B cell (primary cell): ENCODE data around the gene STAT1. TPM values are rescaled to one million over a fixed set of nuclear protein-coding genes. Genes with fewer than 3 reads are reported as not detected.

ENCODE experiments used
- ATAC-seq: fragments of 200-7000 bp; cut with Tn5 transposase; one replicate; pipeline ENCODE4 v1.10.0; 2021; ENCODE audit warnings: low read depth, mild to moderate bottlenecking, moderate number of reproducible peaks, moderate library complexity
- CTCF ChIA-PET: fragments of 350-600 bp; sonication (Branson Sonifier 250); formaldehyde crosslinking; loops from one replicate; lab custom pipeline; 2021; ENCODE audit warnings: antibody characterized with exemption, inconsistent platforms; lab: Charles Lee
- POLR2A ChIA-PET: fragments of 350-600 bp; sonication (Branson Sonifier 250); formaldehyde crosslinking; loops from one replicate; lab custom pipeline; 2021; ENCODE audit warnings: antibody characterized with exemption; lab: Charles Lee
- DNase-seq: peaks from one replicate; pipeline ENCODE4 v3.0.0; 2013
- H2AFZ ChIP-seq: 2 replicates; pipeline ENCODE4 v1.6.1; 2012; ENCODE audit warnings: mild to moderate bottlenecking, low read depth, low read length; ENCODE audit not compliant: insufficient read depth, poor library complexity, severe bottlenecking
- H3K27ac ChIP-seq, 2 donors: 1 replicate in 1 of 2; 2 replicates in 1 of 2; pipeline ENCODE4 v1.5.1; 2012 to 2013; ENCODE audit warnings: low read length in 2 of 2, mild to moderate bottlenecking in 2 of 2, moderate library complexity in 1 of 2
- H3K27me3 ChIP-seq, 4 experiments: fragments of 200-600 bp in 1 of 4; sonication (generic) in 1 of 4; replicated peaks in 1 of 4; 1 replicate in 2 of 4; 2 replicates in 2 of 4; pipeline versions ENCODE4 v1.6.1 to v1.7.0; 2013 to 2016; ENCODE audit warnings: low read length in 3 of 4, mild to moderate bottlenecking in 2 of 4, mixed read lengths in 1 of 4, moderate library complexity in 1 of 4; ENCODE audit not compliant: insufficient read depth in 4 of 4, control insufficient read depth in 3 of 4; ENCODE audit errors: control extremely low read depth in 1 of 4
- H3K36me3 ChIP-seq, 2 experiments: replicated peaks in 1 of 2; 1 replicate in 1 of 2; 2 replicates in 1 of 2; pipeline versions ENCODE4 v1.6.1 to v1.7.1; 2013; ENCODE audit warnings: low read length in 1 of 2; ENCODE audit not compliant: insufficient read depth in 2 of 2, control insufficient read depth in 1 of 2; ENCODE audit errors: control extremely low read depth in 1 of 2, extremely low read depth in 1 of 2
- H3K4me1 ChIP-seq, 2 donors: fragments of 200-600 bp in 1 of 2; sonication (generic) in 1 of 2; 1 replicate in 1 of 2; 2 replicates in 1 of 2; pipeline versions ENCODE4 v1.5.1 to v1.6.1; 2013 to 2017; ENCODE audit warnings: low read length in 2 of 2; ENCODE audit not compliant: control insufficient read depth in 2 of 2, insufficient read depth in 2 of 2
- H3K4me2 ChIP-seq: replicated peaks from 2 replicates; pipeline ENCODE3; 2012; ENCODE audit warnings: mild to moderate bottlenecking, low read depth, low read length; ENCODE audit not compliant: poor library complexity, severe bottlenecking
- H3K4me3 ChIP-seq, 5 experiments: fragments of 200-600 bp in 1 of 5; sonication (generic) in 1 of 5; 1 replicate in 3 of 5; 2 replicates in 2 of 5; pipeline versions ENCODE4 v1.5.1 to v1.7.0; 2011 to 2016; ENCODE audit warnings: low read length in 4 of 5, mild to moderate bottlenecking in 4 of 5, low read depth in 2 of 5, control low read depth in 1 of 5, moderate library complexity in 1 of 5; ENCODE audit not compliant: insufficient read depth in 1 of 5; ENCODE audit errors: control extremely low read depth in 1 of 5, extremely low read depth in 1 of 5
- H3K79me2 ChIP-seq: fragments of 200-600 bp; sonication (generic); one replicate; pipeline ENCODE4 v1.6.0; 2016; ENCODE audit warnings: low read length; ENCODE audit not compliant: control insufficient read depth, insufficient read depth
- H3K9ac ChIP-seq: fragments of 200-600 bp; sonication (generic); 2 replicates; pipeline ENCODE4 v1.6.1; 2017; ENCODE audit warnings: mild to moderate bottlenecking, low read length, moderate library complexity
- H3K9me3 ChIP-seq, 3 donors: one replicate each; pipeline versions ENCODE4 v1.6.1 to v1.7.1; 2013; ENCODE audit warnings: low read length in 2 of 3; ENCODE audit not compliant: control insufficient read depth in 2 of 3, insufficient read depth in 1 of 3; ENCODE audit errors: control extremely low read depth in 1 of 3
- H4K20me1 ChIP-seq: 2 replicates; pipeline ENCODE4 v1.6.0; 2012; ENCODE audit warnings: mild to moderate bottlenecking, low read length; ENCODE audit not compliant: insufficient read depth, control insufficient read depth, poor library complexity, severe bottlenecking
- H3K27ac Mint-ChIP-seq: one replicate; pipeline ENCODE4 v1.8.0; 2021; ENCODE audit warnings: mixed read lengths
- H3K27me3 Mint-ChIP-seq: one replicate; pipeline ENCODE4 v1.8.0; 2021; ENCODE audit warnings: mixed read lengths
- H3K4me1 Mint-ChIP-seq: one replicate; pipeline ENCODE4 v1.8.0; 2021; ENCODE audit warnings: mixed read lengths
- H3K4me3 Mint-ChIP-seq: one replicate; pipeline ENCODE4 v1.8.0; 2021; ENCODE audit warnings: mixed read lengths
- H3K9me3 Mint-ChIP-seq: one replicate; pipeline ENCODE4 v1.8.0; 2022; ENCODE audit warnings: mixed read lengths; ENCODE audit not compliant: insufficient read depth
- EZH2 ChIP-seq: IDR thresholded peaks from 2 replicates; pipeline ENCODE4 v1.6.1; 2012; ENCODE audit warnings: borderline replicate concordance, low read depth, mild to moderate bottlenecking, moderate library complexity, low read length; ENCODE audit not compliant: insufficient read depth, poor library complexity, severe bottlenecking
- WGBS: methylation state at CpG from one replicate; pipeline ENCODE4 v1.1.5; 2013; ENCODE audit warnings: missing lambda C conversion rate; ENCODE audit not compliant: insufficient coverage; 5-methylcytosine and 5-hydroxymethylcytosine counted together
- intact Hi-C: fragments of 100-400 bp; cut with micrococcal nuclease; formaldehyde crosslinking; loops from one replicate; pipeline ENCODE4 v1.10.0; 2022
- polyA plus RNA-seq: library from polyadenylated mRNA; depleted of rRNA; stranded (reverse); fragments of >200 nt; gene quantifications from 2 replicates; pipeline ENCODE4 v1.2.3, GENCODE V29; 2012
- total RNA-seq, 2 donors: library from RNA; stranded (reverse); fragments of 120-200 nt in 1 of 2; gene quantifications; 1 replicate in 1 of 2; 2 replicates in 1 of 2; pipeline versions ENCODE4 v1.2.3 to v1.2.4, GENCODE V29; 2013 to 2022
- TF ChIP-seq, protein P1 (sequence below): fragments of 200-600 bp; IDR thresholded peaks from one replicate; pipeline ENCODE4 v1.8.0; 2022; ENCODE audit warnings: antibody characterized with exemption, mild to moderate bottlenecking

The STAT1 gene
- total and polyA plus RNA-seq, 2 donors (not counting 1 experiment from before 2014, with no cell fraction given), result 20.5 to 50.9 TPM

GRCh38 chr2:191008286-191008685, 5.7 kb downstream of the STAT1 start:
- ATAC-seq (no peak), DNase-seq (no peak)
- Histone ChIP-seq H3K9ac (no peak overlapping the region), H3K36me3 (peaks cover 34 to 59% of the 10 kb centered on the region in 2 experiments), H2AFZ (no peak overlapping the region), H3K4me2 (peak overlapping the region; percentile 12), H3K27me3 (no peaks in the 10 kb centered on the region), H3K4me1 (peaks cover 29 to 31% of the 10 kb centered on the region in 2 donors), H4K20me1 (peaks cover 14% of the 10 kb centered on the region), H3K4me3 (no peak overlapping the region), H3K9me3 (peaks cover 0 to 5% (median 1%) of the 10 kb centered on the region in 3 donors), H3K27ac (peak overlapping the region in 1 of 2 donors; percentile 12), H3K79me2 (peaks cover 42% of the 10 kb centered on the region)
- Mint-ChIP-seq H3K4me3 (no peak overlapping the region), H3K9me3 (no peaks in the 10 kb centered on the region), H3K27ac (no peak overlapping the region), H3K4me1 (peaks cover 25% of the 10 kb centered on the region), H3K27me3 (no peaks in the 10 kb centered on the region)
- POLR2A ChIA-PET, result no interaction called here
- CTCF ChIA-PET, result interaction anchor here (1.4 kb wide), 1 partner anchor 158 kb away, joined by 3 read pairs; no protein-coding TSS in a partner anchor
- TF ChIP-seq, protein P1, sequence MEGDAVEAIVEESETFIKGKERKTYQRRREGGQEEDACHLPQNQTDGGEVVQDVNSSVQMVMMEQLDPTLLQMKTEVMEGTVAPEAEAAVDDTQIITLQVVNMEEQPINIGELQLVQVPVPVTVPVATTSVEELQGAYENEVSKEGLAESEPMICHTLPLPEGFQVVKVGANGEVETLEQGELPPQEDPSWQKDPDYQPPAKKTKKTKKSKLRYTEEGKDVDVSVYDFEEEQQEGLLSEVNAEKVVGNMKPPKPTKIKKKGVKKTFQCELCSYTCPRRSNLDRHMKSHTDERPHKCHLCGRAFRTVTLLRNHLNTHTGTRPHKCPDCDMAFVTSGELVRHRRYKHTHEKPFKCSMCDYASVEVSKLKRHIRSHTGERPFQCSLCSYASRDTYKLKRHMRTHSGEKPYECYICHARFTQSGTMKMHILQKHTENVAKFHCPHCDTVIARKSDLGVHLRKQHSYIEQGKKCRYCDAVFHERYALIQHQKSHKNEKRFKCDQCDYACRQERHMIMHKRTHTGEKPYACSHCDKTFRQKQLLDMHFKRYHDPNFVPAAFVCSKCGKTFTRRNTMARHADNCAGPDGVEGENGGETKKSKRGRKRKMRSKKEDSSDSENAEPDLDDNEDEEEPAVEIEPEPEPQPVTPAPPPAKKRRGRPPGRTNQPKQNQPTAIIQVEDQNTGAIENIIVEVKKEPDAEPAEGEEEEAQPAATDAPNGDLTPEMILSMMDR, result no peak
- TF ChIP-seq EZH2, result no peak
- intact Hi-C loops, result no loop called here

DNA sequence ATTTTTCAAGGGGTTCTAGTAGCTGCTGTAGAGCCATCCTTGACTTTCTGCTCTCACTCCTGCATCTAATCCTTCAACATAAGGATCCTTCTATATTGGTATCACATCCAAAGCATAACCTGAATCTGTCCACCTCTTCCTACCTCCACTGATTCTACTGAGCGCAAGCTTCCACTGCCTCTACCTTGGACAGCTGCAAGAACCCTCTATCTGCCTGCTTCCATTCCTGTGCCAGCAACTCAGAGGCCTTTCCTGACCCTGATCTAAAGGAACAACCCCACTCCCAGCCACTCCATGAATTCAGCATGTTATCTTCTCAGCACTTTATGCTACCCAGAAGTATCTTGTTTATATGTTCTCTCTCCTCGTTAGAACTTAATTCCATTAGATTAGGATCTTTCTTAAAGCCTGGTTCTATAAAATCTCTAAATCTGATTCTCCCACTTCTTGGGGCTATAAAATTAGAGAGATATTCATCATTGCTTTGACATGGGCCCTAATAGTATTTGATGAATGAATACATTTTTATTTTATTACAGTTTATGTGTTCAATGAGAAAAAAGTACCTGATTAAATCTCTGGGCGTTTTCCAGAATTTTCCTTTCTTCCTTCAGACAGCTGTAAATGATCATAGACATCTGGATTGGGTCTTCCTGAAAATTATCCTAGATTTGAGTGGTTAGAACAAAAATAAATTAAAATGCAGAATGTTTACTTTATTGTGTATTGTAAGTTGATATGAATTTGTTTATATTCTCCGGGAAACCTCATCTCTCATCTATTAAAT, 6.8 kb downstream of the STAT1 start:
- intact Hi-C loops, result no loop called here
- TF ChIP-seq EZH2, result no peak
- TF ChIP-seq, protein P1, result no peak
- no peak overlapping the region for H3K9ac ChIP-seq
- H3K36me3 ChIP-seq, result peaks cover 36 to 70% of the 10 kb centered on the region in 2 experiments
- H3K9me3 ChIP-seq, result peaks cover 0 to 5% (median 1%) of the 10 kb centered on the region in 3 donors
- no peak overlapping the region for H2AFZ ChIP-seq
- H4K20me1 ChIP-seq, result peaks cover 3% of the 10 kb centered on the region
- Mint-ChIP-seq H3K4me1 (peaks cover 25% of the 10 kb centered on the region), H3K27ac (no peak overlapping the region), H3K4me3 (no peak overlapping the region), H3K9me3 (no peaks in the 10 kb centered on the region), H3K27me3 (no peaks in the 10 kb centered on the region)
- 90% methylated on average over 1 of the region's 4 CpGs for WGBS
- ChIA-PET POLR2A (no interaction called here), CTCF (interaction anchor here (0.8 to 1.4 kb wide), 3 partner anchors 13 to 157 kb away, joined by 3 read pairs; no protein-coding TSS in a partner anchor)
- DNase-seq (no peak), ATAC-seq (no peak)
- peaks cover 31% of the 10 kb centered on the region for H3K79me2 ChIP-seq
- peaks cover 18 to 20% of the 10 kb centered on the region in 2 donors for H3K4me1 ChIP-seq
- no peaks in the 10 kb centered on the region for H3K27me3 ChIP-seq
- H3K27ac ChIP-seq, result no peak overlapping the region
- no peak overlapping the region for H3K4me3 ChIP-seq
- H3K4me2 ChIP-seq, result no peak overlapping the region
